Activated naive CD4-positive, alpha-beta T cell treated with anti-CD3 and anti-CD28 coated beads, Interleukin-2, amount 10 ng/mL, durations not matched to agents 5 hours and 36 hours (primary cell): ENCODE data around the gene DNALI1. TPM values are rescaled to one million over a fixed set of nuclear protein-coding genes. Genes with fewer than 3 reads are reported as not detected.

ENCODE experiments used
- total RNA-seq, 2 experiments: library from RNA; stranded (reverse); gene quantifications; one replicate each; pipeline ENCODE4 v1.2.3, GENCODE V29; 2021

DNALI1 gene
- not detected for total RNA-seq

GRCh38 chr1:37556712-37557196, at the start of gene DNALI1:
TSS of gene DNALI1 (plus strand) at chr1:37556940. CDS start at chr1:37556995, 55 bp downstream.

DNA sequence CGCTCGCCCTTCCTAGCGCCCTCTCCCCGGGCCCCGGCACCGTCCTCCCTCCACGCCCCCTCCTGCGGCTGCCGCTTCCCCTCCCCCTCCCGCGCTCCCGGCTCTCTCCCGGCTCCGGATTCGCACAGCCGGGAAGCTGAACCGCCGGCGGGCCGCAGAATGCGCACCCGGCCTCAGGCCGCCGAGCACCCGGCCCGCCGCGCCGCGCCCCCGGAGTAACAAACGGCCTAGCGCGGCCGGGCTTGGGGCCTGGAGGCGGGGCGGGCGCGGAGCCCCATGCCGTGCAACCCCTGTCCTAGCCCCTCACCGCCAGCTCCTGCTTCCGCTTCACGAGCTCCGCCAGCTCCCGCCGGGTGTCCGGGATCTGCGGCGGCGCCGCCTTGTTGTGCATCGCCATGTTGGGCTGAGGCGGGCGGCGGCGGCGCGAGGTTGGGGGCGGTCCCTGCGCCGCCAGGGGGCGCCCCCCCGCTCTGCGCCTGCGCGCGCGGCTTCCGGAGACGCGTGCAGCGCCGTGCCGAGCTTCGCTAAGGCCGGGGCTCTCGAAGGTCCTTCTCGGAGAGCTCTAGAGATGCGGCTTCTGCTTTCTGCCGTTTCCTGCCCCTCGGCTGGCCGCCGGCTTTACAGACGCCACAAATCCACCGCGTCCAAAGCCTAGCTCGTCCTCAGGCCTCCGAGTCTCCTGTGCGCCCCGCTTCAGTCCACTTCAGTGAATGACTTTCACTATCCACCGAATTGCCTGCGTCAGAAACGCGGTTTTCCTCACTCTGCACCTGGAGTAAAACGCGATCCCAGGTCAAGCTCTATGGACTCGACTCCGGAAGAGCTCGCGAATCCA, 42.2 kb upstream of the DNALI1 start, which contains the start of gene MEAF6:
MEAF6 (minus strand) TSS at position 417 of the 835 bp plus-strand sequence; CDS start at position 397, 20 bp downstream.

DNA sequence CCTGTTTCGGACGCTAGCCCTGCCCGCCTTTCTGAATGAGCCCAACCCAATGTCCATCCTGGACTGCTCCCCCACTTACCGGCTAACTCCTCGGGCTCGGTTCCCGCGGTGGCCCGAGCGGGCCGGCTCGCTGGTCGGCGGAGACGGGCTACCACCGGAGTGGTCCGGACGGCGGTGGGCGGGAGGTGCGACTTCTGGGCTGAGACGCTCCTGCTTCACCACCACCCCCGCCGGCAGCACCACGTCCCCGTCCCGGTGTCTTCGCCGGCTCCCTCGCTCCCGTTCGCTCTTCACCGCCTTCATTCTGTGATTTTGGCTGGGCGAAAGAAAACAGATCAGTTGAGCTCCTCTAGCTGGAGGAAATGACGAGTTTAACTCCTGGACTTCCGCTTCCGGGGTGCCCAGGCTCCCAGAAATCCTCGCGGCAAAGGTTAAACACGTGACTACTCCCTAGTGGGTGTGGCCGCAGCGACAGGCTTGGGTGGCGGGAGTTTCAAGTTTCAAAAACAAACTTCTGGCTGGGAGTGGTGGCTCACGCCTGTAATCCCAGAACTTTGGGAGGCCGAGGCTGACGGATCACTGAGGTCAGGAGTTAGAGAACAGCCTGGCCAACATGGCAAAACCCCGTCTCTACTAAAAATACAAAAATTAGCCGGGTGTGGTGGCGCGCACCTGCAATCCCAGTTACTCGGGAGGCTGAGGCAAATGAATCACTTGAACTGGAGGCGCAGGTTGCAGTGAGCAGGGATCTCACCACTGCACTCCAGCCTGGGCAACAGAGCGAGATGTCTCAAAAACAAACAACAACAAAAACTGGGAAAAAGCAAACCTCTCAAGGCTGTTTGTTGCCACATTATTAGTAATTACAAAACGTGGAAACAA, 2.6 kb upstream of the DNALI1 start, which contains the start of gene SNIP1:
SNIP1 (minus strand) TSS at position 367 of the 882 bp plus-strand sequence; CDS start at position 303, 64 bp downstream.

GRCh38 chr1:37595440-37596181, 38.9 kb downstream of the DNALI1 start, which contains the start of gene GNL2:
TSS of gene GNL2 (minus strand) at chr1:37595937. CDS start at chr1:37595822, 115 bp downstream.

Other genes starting within 250 kb of the DNALI1 start
- 10 to 100 TPM; 18.4 to 19.0 TPM for gene ZC3H12A, start 82.4 kb upstream of the DNALI1 start, total RNA-seq
- gene MEAF6, start 42.2 kb upstream of the DNALI1 start, total RNA-seq, result 10 to 100 TPM; 64.6 to 68.4 TPM
- gene SNIP1, start 2.6 kb upstream of the DNALI1 start, total RNA-seq, result 10 to 100 TPM; 21.5 to 21.9 TPM
- gene GNL2, start 39.0 kb downstream of the DNALI1 start, total RNA-seq, result 10 to 100 TPM; 49.1 to 49.4 TPM
- gene RSPO1, start 78.0 kb downstream of the DNALI1 start, total RNA-seq, result not detected
- 10 to 100 TPM; 54.0 to 54.7 TPM for gene CDCA8, start 135.6 kb downstream of the DNALI1 start, total RNA-seq
- under 1 TPM in 1 of 2 experiments, not detected in 1; 0.10 TPM for gene EPHA10, start 208.2 kb downstream of the DNALI1 start, total RNA-seq
- under 1 TPM; 0.91 to 0.99 TPM for gene MANEAL, start 236.9 kb downstream of the DNALI1 start, total RNA-seq